Fibroblast of skin of scalp (primary cell): Measurements from ENCODE around the gene INPP4B.
"Not testable (repeated sequence)": the region's sequence is repeated elsewhere in the genome, so short reads cannot be mapped to it uniquely, and the experiment has no call there.

Experiments
- DNase-seq: peaks from one replicate; pipeline ENCODE4 v3.0.0-alpha.2; 2013

Gene INPP4B

GRCh38 chr4:142406917-142407501, 439.1 kb downstream of the INPP4B start:
- DNase-seq: no peak

GRCh38 chr4:142406499-142406835, 439.6 kb downstream of the INPP4B start:
- DNase-seq: peak; percentile 34

GRCh38 chr4:142405695-142406498, 440.2 kb downstream of the INPP4B start:
- DNase-seq: peak; percentile 47

- peak; percentile 52 for DNase-seq
These were observed 440.9 kb downstream of the INPP4B start for GRCh38 chr4:142405021-142405694.

GRCh38 chr4:142404191-142404611, 441.9 kb downstream of the INPP4B start:
- peak; percentile 34 for DNase-seq

GRCh38 chr4:142402900-142403299, 443.2 kb downstream of the INPP4B start:
- DNase-seq: no peak

GRCh38 chr4:142402156-142402555, 443.9 kb downstream of the INPP4B start:
- DNase-seq: peak; percentile 86

GRCh38 chr4:142397364-142397991, 448.6 kb downstream of the INPP4B start:
- not testable (repeated sequence) for DNase-seq

GRCh38 chr4:142396279-142396678, 449.8 kb downstream of the INPP4B start:
- DNase-seq: peak; percentile 56

GRCh38 chr4:142393127-142393526, 453.0 kb downstream of the INPP4B start:
- no peak for DNase-seq

GRCh38 chr4:142386856-142387255, 459.2 kb downstream of the INPP4B start:
- DNase-seq: no peak

- DNase-seq: no peak
These were observed 459.7 kb downstream of the INPP4B start for GRCh38 chr4:142386449-142386848.

GRCh38 chr4:142383800-142384470, 462.2 kb downstream of the INPP4B start:
- DNase-seq: no peak

- DNase-seq: no peak
These were observed 462.7 kb downstream of the INPP4B start for GRCh38 chr4:142383354-142383753.

- no peak for DNase-seq
These were observed 466.0 kb downstream of the INPP4B start for GRCh38 chr4:142380052-142380602.

- peak; percentile 95 for DNase-seq
These were observed 466.6 kb downstream of the INPP4B start for GRCh38 chr4:142379277-142380051.

GRCh38 chr4:142378179-142378578, 467.9 kb downstream of the INPP4B start:
- no peak for DNase-seq

GRCh38 chr4:142377342-142378091, 468.6 kb downstream of the INPP4B start:
- DNase-seq: no peak

- no peak for DNase-seq
These were observed 469.9 kb downstream of the INPP4B start for GRCh38 chr4:142376204-142376603.

GRCh38 chr4:142373610-142374009, 472.5 kb downstream of the INPP4B start:
- DNase-seq: peak; percentile 63
